ENCODE measurements around the gene TRMU.

- TF ChIP-seq, protein P1, sequence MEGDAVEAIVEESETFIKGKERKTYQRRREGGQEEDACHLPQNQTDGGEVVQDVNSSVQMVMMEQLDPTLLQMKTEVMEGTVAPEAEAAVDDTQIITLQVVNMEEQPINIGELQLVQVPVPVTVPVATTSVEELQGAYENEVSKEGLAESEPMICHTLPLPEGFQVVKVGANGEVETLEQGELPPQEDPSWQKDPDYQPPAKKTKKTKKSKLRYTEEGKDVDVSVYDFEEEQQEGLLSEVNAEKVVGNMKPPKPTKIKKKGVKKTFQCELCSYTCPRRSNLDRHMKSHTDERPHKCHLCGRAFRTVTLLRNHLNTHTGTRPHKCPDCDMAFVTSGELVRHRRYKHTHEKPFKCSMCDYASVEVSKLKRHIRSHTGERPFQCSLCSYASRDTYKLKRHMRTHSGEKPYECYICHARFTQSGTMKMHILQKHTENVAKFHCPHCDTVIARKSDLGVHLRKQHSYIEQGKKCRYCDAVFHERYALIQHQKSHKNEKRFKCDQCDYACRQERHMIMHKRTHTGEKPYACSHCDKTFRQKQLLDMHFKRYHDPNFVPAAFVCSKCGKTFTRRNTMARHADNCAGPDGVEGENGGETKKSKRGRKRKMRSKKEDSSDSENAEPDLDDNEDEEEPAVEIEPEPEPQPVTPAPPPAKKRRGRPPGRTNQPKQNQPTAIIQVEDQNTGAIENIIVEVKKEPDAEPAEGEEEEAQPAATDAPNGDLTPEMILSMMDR (IDR thresholded peaks at IDR 0.05) = no peak
- TF ChIP-seq EZH2phosphoT487 (IDR thresholded peaks at IDR 0.05) = no peak
Observed at GRCh38 chr22:46347646-46348045, 12.1 kb downstream of the TRMU start.

Data from neural progenitor cell (in vitro differentiated cells).